GM21367 (cell line): ENCODE measurements around the gene FAM209B.
"Not testable (repeated sequence)": the region's sequence is repeated elsewhere in the genome, so short reads cannot be mapped to it uniquely, and the experiment has no call there.

Experiments
- ATAC-seq: cut with Tn5 transposase; IDR thresholded peaks from one replicate; pipeline ENCODE4 v1.9.1; 2021; ENCODE audit not compliant: unreplicated experiment

FAM209B gene

GRCh38 chr20:56537997-56538396 lies 5.0 kb downstream of the FAM209B start:
- ATAC-seq: no peak

- ATAC-seq: no peak
Measured at GRCh38 chr20:56540415-56540814, 7.4 kb downstream of the FAM209B start.

- no peak for ATAC-seq
Measured at GRCh38 chr20:56542489-56543030, 9.5 kb downstream of the FAM209B start.

GRCh38 chr20:56551571-56551970 lies 18.5 kb downstream of the FAM209B start:
- ATAC-seq: no peak

- ATAC-seq: no peak
Measured at GRCh38 chr20:56552911-56553629, 20.0 kb downstream of the FAM209B start.

- ATAC-seq: peak; percentile 82
Measured at GRCh38 chr20:56554869-56555268, 21.8 kb downstream of the FAM209B start.

GRCh38 chr20:56558968-56559367 lies 25.9 kb downstream of the FAM209B start:
- ATAC-seq: no peak

- ATAC-seq: not testable (repeated sequence)
Measured at GRCh38 chr20:56564526-56564925, 31.5 kb downstream of the FAM209B start.

GRCh38 chr20:56565511-56565910 lies 32.5 kb downstream of the FAM209B start:
- ATAC-seq: no peak

GRCh38 chr20:56566621-56567020 lies 33.6 kb downstream of the FAM209B start:
- ATAC-seq: no peak

- no peak for ATAC-seq
Measured at GRCh38 chr20:56570832-56571231, 37.8 kb downstream of the FAM209B start.

GRCh38 chr20:56572172-56572571 lies 39.1 kb downstream of the FAM209B start:
- no peak for ATAC-seq

GRCh38 chr20:56573986-56574385 lies 40.9 kb downstream of the FAM209B start:
- no peak for ATAC-seq

- no peak for ATAC-seq
Measured at GRCh38 chr20:56574531-56575142, 41.6 kb downstream of the FAM209B start.

- ATAC-seq: no peak
Measured at GRCh38 chr20:56575157-56575556, 42.1 kb downstream of the FAM209B start.

- ATAC-seq: no peak
Measured at GRCh38 chr20:56575961-56576360, 42.9 kb downstream of the FAM209B start.

- no peak for ATAC-seq
Measured at GRCh38 chr20:56579301-56579710, 46.3 kb downstream of the FAM209B start.

- no peak for ATAC-seq
Measured at GRCh38 chr20:56580226-56580625, 47.2 kb downstream of the FAM209B start.

- no peak for ATAC-seq
Measured at GRCh38 chr20:56581701-56582100, 48.7 kb downstream of the FAM209B start.

- no peak for ATAC-seq
Measured at GRCh38 chr20:56582542-56582941, 49.5 kb downstream of the FAM209B start.

- ATAC-seq: no peak
Measured at GRCh38 chr20:56584916-56585315, 51.9 kb downstream of the FAM209B start.
